ENCODE measurements around the gene SF3A1. TPM values are rescaled to one million over a fixed set of nuclear protein-coding genes. Genes with fewer than 3 reads are reported as not detected.

The SF3A1 gene
- total and polyA plus RNA-seq, 2 of the 8 experiments (the other 6 are each of a cell fraction or from before 2014, with no cell fraction given), result 27.8 to 285 TPM

- Histone ChIP-seq H3K18ac (ENCODE audit: extremely low read depth, low read length) (no peak overlapping the region), H3K23ac (ENCODE audit: insufficient read length) (no peak overlapping the region), H3K36me3 (ENCODE audit: control insufficient read depth in 2 of 4, insufficient read depth in 4 of 4, low read length in 3 of 4) (peaks cover 56 to 98% (median 95%) of the 10 kb centered on the region in 4 experiments), H4K91ac (replicated peaks; ENCODE audit: insufficient read length, low read length) (no peak overlapping the region), H2AFZ (ENCODE audit: low read length) (no peak overlapping the region), H4K5ac (ENCODE audit: insufficient read length, low read depth, low read length) (no peak overlapping the region), H3K9me3 (ENCODE audit: insufficient read depth in 2 of 2, low read depth in 1 of 2, low read length in 1 of 2) (no peaks in the 10 kb centered on the region), H2BK120ac (replicated peaks; ENCODE audit: low read depth, low read length) (no peak overlapping the region), H3K27me3 (replicated peaks in 1 of 4; ENCODE audit: control insufficient read depth in 3 of 4, extremely low read depth in 1 of 4, insufficient read depth in 3 of 4, low read length in 3 of 4) (no peaks in the 10 kb centered on the region), H2BK12ac (ENCODE audit: low read depth, low read length) (no peak overlapping the region), H3K79me2 (ENCODE audit: control insufficient read depth in 1 of 2, insufficient read depth in 2 of 2, low read length in 2 of 2) (no peaks in the 10 kb centered on the region), H3K56ac (replicated peaks; ENCODE audit: insufficient read length, low read depth, low read length) (no peak overlapping the region), H3K4me1 (replicated peaks in 1 of 4; ENCODE audit: control insufficient read depth in 3 of 4, insufficient read depth in 4 of 4, low read length in 3 of 4) (no peaks in the 10 kb centered on the region), H4K20me1 (replicated peaks in 1 of 2; ENCODE audit: control insufficient read depth in 1 of 2, insufficient read depth in 2 of 2, low read length in 2 of 2) (peaks cover 0 to 14% of the 10 kb centered on the region in 2 experiments), H3K27ac (ENCODE audit: low read depth, low read length) (no peak overlapping the region), H3K14ac (ENCODE audit: insufficient read length) (no peak overlapping the region), H3K4me3 (ENCODE audit: extremely low read depth in 1 of 4, insufficient read depth in 2 of 4, low read depth in 3 of 4, low read length in 4 of 4) (no peak overlapping the region), H3K4ac (replicated peaks; ENCODE audit: insufficient read length, low read depth, low read length) (no peak overlapping the region), H2BK5ac (ENCODE audit: low read depth, low read length) (no peak overlapping the region), H2BK20ac (ENCODE audit: low read length) (no peak overlapping the region), H3K23me2 (ENCODE audit: low read depth, low read length) (no peaks in the 10 kb centered on the region), H3K9ac (replicated peaks in 1 of 4; ENCODE audit: extremely low read depth in 1 of 4, low read depth in 3 of 4, low read length in 3 of 4) (no peak overlapping the region), H3K79me1 (ENCODE audit: low read depth, low read length) (no peaks in the 10 kb centered on the region; the same call in 1 of the 2 replicates), H4K8ac (ENCODE audit: extremely low read depth, insufficient read depth, low read length) (no peak overlapping the region; the same call in 1 of the 2 replicates), H2BK15ac (ENCODE audit: low read length) (no peak overlapping the region), H2AK5ac (ENCODE audit: low read depth, low read length) (no peak overlapping the region), H3K4me2 (ENCODE audit: insufficient read depth in 1 of 2, low read depth in 2 of 2, low read length in 2 of 2) (no peak overlapping the region)
- no peak for DNase-seq (ENCODE audit: low read depth in 1 of 2, low spot score in 2 of 2)
- ChIA-PET CTCF (ENCODE audit: partially characterized antibody) (interaction anchor here (2.1 to 5.4 kb wide), 2 partner anchors 11 to 50 kb away, joined by 11 to 27 read pairs; partner anchors contain the start of genes CASTOR1 and TBC1D10A), POLR2A (ENCODE audit: partially characterized antibody) (interaction anchor here (0.8 to 2.1 kb wide), 5 partner anchors 9 to 34 kb away, joined by 3 to 6 read pairs (median 3); partner anchors contain the start of genes CCDC157 and SF3A1)
- WGBS, 2 experiments (ENCODE audit: extremely low coverage in 1 of 2, insufficient coverage in 1 of 2, insufficient read length in 1 of 2, insufficient replicate concordance in 2 of 2, low coverage in 1 of 2, low lambda C conversion rate in 2 of 2, missing lambda C conversion rate in 1 of 2), result 98% methylated on average over 7 of the region's 7 CpGs; no CpG with 5 or more reads in 1 of the 2 experiments
- FAIRE-seq, result no peak
- no peak for TF ChIP-seq KDM1A (IDR thresholded peaks at IDR 0.05; ENCODE audit: borderline replicate concordance, low read length)
- TF ChIP-seq SP2 (IDR thresholded peaks at IDR 0.05; ENCODE audit: low read length), result no peak
- no peak for TF ChIP-seq HDAC6 (IDR thresholded peaks at IDR 0.05; ENCODE audit: low read depth, low read length)
- no peak for TF ChIP-seq RBBP5 (IDR thresholded peaks at IDR 0.05; ENCODE audit: borderline replicate concordance, low read depth, low read length)
- no peak for TF ChIP-seq TAF1 (IDR thresholded peaks at IDR 0.05; ENCODE audit: low read depth, low read length)
- no peak for TF ChIP-seq E2F6 (IDR thresholded peaks at IDR 0.05)
- no peak for TF ChIP-seq SRF (IDR thresholded peaks at IDR 0.05; ENCODE audit: low read depth, low read length)
- TF ChIP-seq POU5F1 (IDR thresholded peaks at IDR 0.05; ENCODE audit: low read depth, low read length), result no peak
- no peak for TF ChIP-seq CHD2 (IDR thresholded peaks at IDR 0.05; ENCODE audit: low read length)
- no peak for TF ChIP-seq ZNF274 (IDR thresholded peaks at IDR 0.05; ENCODE audit: borderline replicate concordance, extremely low read depth, low read length)
- no peak for TF ChIP-seq RNF2 (IDR thresholded peaks at IDR 0.05; ENCODE audit: borderline replicate concordance, low read depth, low read length, missing control alignments, poor library complexity, severe bottlenecking)
- TF ChIP-seq CEBPB (IDR thresholded peaks at IDR 0.05; ENCODE audit: low read depth, low read length), result no peak
- TF ChIP-seq NRF1 (IDR thresholded peaks at IDR 0.05; ENCODE audit: low read depth, low read length), result no peak
These were observed 17.9 kb downstream of the SF3A1 start for GRCh38 chr22:30338802-30339201.
